Fibroblast of the aortic adventitia (primary cell): Measurements from ENCODE around the gene NT5M. TPM values are rescaled to one million over a fixed set of nuclear protein-coding genes. Genes with fewer than 3 reads are reported as not detected.

Experiments
- DNase-seq: peaks from one replicate; pipeline ENCODE4 v3.0.0-alpha.2; 2010; ENCODE audit warnings: low read depth
- H3K4me3 ChIP-seq: 2 replicates; pipeline ENCODE4 v1.5.1; 2011; ENCODE audit warnings: low read depth, mild to moderate bottlenecking, control low read depth, low read length, moderate library complexity
- total RNA-seq: library from RNA; depleted of rRNA; stranded (reverse); fragments of >200 nt; gene quantifications from 2 replicates; pipeline ENCODE4 v1.2.3, GENCODE V29; 2012; ENCODE audit warnings: low replicate concordance
- TF ChIP-seq, protein P1 (sequence below): IDR thresholded peaks from 2 replicates; pipeline ENCODE4 v1.5.1; 2011; ENCODE audit warnings: mild to moderate bottlenecking, low read length, control low read depth, inconsistent platforms; ENCODE audit not compliant: insufficient read depth

Gene NT5M
- total RNA-seq, 1 donor, result 2.3 TPM

DNA sequence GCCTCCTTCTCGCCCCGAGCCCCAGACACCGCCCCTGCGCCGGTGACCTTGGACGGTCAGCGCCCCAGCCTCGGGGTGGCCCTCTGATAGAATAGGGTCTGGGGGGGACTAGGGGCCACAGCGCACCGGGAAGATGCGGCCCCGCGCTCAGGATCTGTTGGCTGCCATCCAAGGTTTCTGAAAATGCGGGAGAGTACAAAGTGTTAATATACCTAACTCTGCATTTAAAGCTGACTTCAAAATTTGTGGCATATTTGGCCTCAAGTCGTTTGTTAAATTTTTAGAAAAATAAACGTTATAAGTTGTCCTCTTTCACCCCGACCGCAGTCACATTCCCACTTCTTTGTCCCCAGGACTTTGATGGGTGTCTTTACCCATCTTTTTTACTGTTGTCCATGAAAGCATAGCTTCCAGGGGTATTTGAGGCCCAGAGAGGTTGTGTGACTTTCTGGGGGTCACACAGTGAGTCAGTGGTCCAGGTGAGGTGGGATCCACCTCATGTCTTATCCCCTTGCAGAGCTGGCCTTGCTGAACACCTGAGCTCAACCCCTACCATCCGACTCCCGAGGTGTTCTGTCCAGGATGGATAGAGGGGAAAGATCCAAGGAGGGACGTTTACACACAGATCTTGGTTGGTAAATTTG is 796 bp downstream of the NT5M start:
- TF ChIP-seq, protein P1, sequence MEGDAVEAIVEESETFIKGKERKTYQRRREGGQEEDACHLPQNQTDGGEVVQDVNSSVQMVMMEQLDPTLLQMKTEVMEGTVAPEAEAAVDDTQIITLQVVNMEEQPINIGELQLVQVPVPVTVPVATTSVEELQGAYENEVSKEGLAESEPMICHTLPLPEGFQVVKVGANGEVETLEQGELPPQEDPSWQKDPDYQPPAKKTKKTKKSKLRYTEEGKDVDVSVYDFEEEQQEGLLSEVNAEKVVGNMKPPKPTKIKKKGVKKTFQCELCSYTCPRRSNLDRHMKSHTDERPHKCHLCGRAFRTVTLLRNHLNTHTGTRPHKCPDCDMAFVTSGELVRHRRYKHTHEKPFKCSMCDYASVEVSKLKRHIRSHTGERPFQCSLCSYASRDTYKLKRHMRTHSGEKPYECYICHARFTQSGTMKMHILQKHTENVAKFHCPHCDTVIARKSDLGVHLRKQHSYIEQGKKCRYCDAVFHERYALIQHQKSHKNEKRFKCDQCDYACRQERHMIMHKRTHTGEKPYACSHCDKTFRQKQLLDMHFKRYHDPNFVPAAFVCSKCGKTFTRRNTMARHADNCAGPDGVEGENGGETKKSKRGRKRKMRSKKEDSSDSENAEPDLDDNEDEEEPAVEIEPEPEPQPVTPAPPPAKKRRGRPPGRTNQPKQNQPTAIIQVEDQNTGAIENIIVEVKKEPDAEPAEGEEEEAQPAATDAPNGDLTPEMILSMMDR, result no peak
- peak overlapping the region; percentile 67 for H3K4me3 ChIP-seq

DNA sequence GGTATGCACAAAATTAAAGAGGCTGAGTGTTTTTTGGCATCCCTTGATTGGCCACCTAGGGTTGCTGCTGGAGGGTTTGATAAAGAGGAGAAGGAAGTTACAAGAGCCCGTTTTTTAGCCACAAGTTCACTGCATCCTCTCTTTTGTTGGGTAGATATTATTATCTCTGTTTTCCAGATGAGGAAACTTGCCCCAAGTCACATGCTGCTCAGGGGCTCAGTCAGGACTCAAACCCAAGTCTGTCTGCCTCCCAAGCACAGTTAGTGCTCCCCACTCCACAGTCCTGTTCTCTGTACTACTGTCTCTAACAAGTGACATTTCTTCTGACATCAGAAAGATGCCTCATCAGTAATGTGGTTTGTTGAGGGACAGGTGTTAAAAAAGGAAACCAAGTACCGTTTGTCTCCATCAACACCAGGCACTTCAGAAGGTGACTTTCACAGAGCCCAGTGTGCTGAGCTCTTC is 1.4 kb downstream of the NT5M start:
- DNase-seq, result no peak
- TF ChIP-seq, protein P1, result no peak
- H3K4me3 ChIP-seq, result no peak overlapping the region

More for the DNA sequence above, 796 bp downstream of the NT5M start:
- no peak for DNase-seq

DNA sequence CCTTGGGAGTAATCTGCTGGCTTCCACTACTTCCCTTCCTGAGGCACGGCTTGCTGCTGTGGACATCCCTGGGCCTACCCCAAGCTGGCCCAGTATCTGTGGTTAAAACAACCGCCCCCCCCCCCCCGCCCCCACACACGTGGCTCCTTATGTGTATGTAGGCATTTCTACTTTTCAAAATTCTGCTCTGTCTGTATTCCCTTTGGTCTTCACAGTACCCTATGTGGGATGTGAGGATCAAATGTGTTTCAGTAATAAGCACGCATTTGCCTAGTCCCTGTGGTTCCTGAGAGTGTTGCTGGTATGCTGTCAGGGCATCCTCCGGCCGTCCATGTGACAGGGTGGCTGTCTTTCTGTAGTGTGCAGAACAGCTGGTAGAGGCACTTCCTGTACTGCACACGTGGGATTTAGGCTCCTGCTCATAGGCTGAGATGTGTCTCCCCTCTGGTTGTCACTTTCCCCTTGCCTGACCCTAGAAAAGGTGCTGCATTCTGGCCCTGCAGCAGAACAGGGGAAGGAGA is 2.2 kb downstream of the NT5M start:
- no peak for DNase-seq
- TF ChIP-seq, protein P1, result no peak
- no peak overlapping the region for H3K4me3 ChIP-seq

DNA sequence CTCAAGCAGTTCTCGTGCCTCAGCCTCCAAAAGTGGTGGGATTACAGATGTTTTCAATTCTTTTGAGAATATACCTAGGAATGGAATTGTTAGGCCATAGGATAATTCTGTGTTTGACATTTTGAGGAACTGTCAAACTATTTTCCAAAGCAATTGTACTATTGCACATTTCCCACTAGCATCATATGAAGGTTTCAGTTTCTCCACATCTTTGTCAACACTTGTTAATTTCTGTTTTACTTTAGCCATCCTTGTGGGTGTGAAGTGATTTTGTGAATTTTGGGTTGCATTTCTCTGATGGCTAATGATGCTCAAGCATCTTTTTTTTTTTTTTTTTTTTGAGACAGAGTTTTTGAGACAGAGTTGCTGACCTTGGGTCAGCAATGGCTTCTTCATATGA is 6.2 kb downstream of the NT5M start:
- no peak overlapping the region for H3K4me3 ChIP-seq
- TF ChIP-seq, protein P1, result no peak
- no peak for DNase-seq

DNA sequence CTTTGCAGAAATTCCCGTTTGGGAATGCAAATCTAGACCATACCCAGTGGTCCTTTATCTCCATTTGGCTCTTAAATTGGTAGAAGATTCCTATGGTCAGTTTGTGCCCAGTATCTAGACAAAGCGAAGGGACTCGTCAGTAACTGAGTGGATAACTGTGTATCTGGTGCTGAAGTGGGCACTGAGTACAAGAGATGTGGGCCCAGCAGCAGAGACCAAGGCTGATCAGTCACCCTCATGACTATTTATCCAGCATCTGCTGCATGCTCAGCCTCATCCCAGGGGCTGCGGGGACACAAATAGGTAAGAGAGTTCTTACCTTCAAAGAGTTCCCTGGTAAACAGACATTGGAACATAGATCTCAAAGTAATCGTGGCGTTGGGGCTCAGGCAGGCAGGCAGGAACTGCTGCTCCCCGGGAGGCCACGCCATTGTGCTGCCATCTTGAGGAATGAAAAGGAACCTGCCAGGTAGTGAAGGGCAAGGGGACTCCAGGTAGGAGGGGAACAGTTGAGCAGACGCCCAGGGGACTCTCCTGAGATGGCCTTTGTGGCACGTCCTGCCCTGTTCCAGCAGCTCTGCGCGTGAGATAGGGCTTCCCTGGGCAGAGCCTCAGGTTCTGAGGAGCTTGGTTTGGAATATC is 10.3 kb downstream of the NT5M start:
- TF ChIP-seq, protein P1, result peak; percentile 40
- DNase-seq, result no peak
- H3K4me3 ChIP-seq, result no peak overlapping the region

DNA sequence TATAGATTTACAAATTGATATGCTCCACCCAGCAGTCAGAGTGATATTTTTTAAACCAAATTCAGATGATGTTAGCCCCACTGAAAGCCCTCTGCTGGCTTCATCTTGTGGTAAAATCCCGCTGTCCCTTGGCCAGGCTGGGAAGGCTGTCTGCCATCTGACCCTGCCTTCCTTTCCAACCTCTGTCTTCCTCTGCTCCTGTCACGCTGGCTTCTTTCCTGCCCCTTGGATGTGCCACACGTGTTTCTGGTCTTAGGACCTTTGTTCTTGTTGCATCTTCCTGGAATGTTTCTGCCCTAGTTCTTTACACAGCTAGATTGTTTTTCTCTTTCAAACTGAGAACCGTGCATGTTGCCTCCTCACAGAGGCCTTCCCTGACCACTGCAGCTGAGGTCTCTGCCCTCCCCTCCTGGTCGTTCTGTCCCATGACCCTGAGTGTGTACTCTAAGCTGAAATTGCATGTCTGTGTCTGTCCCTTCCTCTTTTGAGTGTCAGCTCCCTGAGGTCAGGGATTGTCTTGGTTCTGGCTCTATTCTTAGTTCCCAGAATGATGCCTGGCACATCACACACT is 11.4 kb downstream of the NT5M start:
- no peak overlapping the region for H3K4me3 ChIP-seq
- TF ChIP-seq, protein P1, result no peak
- no peak for DNase-seq
